A673 (cell line): ENCODE results near the gene GNAT1.

Source experiments
- EZH2 ChIP-seq: fragments of 200-600 bp; sonication (generic); IDR thresholded peaks from 2 replicates; pipeline ENCODE4 v1.6.1; 2017; ENCODE audit warnings: borderline replicate concordance, low read depth, mild to moderate bottlenecking, mixed read lengths, antibody characterized with exemption, low read length; ENCODE audit not compliant: poor library complexity, severe bottlenecking
- TF ChIP-seq, protein P1 (sequence below): fragments of 300-800, 200-600 bp; sonication (generic); conservative IDR thresholded peaks from 2 replicates; pipeline ENCODE4 v1.5.1; 2017; ENCODE audit warnings: low read depth, mild to moderate bottlenecking, antibody characterized with exemption, low read length, moderate library complexity, mixed read lengths

DNA sequence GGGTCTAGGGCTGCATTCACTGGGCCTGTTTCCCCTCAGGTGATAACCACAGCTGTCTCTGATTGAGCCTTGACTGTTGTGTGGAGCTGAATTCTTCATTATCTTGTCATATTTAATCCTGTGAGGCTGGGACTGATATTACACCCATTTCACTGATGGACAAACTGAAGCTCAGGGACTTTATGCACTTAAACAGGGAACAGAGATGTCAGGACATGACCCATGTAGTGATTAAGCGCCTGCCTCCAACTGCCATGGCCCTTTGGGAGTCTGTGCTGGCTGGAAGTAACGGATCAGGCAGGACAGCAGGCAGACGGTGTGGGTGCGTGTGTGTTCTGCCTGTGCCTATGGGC lies 52.1 kb downstream of the GNAT1 start:
- TF ChIP-seq, protein P1, sequence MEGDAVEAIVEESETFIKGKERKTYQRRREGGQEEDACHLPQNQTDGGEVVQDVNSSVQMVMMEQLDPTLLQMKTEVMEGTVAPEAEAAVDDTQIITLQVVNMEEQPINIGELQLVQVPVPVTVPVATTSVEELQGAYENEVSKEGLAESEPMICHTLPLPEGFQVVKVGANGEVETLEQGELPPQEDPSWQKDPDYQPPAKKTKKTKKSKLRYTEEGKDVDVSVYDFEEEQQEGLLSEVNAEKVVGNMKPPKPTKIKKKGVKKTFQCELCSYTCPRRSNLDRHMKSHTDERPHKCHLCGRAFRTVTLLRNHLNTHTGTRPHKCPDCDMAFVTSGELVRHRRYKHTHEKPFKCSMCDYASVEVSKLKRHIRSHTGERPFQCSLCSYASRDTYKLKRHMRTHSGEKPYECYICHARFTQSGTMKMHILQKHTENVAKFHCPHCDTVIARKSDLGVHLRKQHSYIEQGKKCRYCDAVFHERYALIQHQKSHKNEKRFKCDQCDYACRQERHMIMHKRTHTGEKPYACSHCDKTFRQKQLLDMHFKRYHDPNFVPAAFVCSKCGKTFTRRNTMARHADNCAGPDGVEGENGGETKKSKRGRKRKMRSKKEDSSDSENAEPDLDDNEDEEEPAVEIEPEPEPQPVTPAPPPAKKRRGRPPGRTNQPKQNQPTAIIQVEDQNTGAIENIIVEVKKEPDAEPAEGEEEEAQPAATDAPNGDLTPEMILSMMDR: no peak
- TF ChIP-seq EZH2: no peak
